HG03565 (cell line): Measurements from ENCODE around the gene MEIS3.
"Not testable (repeated sequence)": the region's sequence is repeated elsewhere in the genome, so short reads cannot be mapped to it uniquely, and the experiment has no call there.

Experiments
- ATAC-seq: cut with Tn5 transposase; IDR thresholded peaks from one replicate; pipeline ENCODE4 v1.9.1; 2021; ENCODE audit warnings: mild to moderate bottlenecking, moderate library complexity; ENCODE audit not compliant: unreplicated experiment

Gene MEIS3

GRCh38 chr19:47417107-47417745 is 2.1 kb downstream of the MEIS3 start:
- no peak for ATAC-seq

- no peak for ATAC-seq
Observed at GRCh38 chr19:47416643-47416985, 2.7 kb downstream of the MEIS3 start.

GRCh38 chr19:47415953-47416642 is 3.2 kb downstream of the MEIS3 start:
- no peak for ATAC-seq

- ATAC-seq: no peak
Observed at GRCh38 chr19:47414469-47414868, 4.9 kb downstream of the MEIS3 start.

GRCh38 chr19:47413941-47414340 is 5.4 kb downstream of the MEIS3 start:
- no peak for ATAC-seq

GRCh38 chr19:47411696-47412095 is 7.6 kb downstream of the MEIS3 start:
- ATAC-seq: not testable (repeated sequence)

- ATAC-seq: no peak
Observed at GRCh38 chr19:47411101-47411500, 8.2 kb downstream of the MEIS3 start.

- ATAC-seq: no peak
Observed at GRCh38 chr19:47408156-47408938, 11.0 kb downstream of the MEIS3 start.

- ATAC-seq: no peak
Observed at GRCh38 chr19:47407417-47407774, 11.9 kb downstream of the MEIS3 start.

GRCh38 chr19:47406711-47407416 is 12.5 kb downstream of the MEIS3 start:
- ATAC-seq: no peak

- no peak for ATAC-seq
Observed at GRCh38 chr19:47405854-47406417, 13.4 kb downstream of the MEIS3 start.

- no peak for ATAC-seq
Observed at GRCh38 chr19:47405197-47405550, 14.2 kb downstream of the MEIS3 start.

GRCh38 chr19:47404334-47405196 is 14.8 kb downstream of the MEIS3 start:
- no peak for ATAC-seq

- ATAC-seq: no peak
Observed at GRCh38 chr19:47402504-47402903, 16.8 kb downstream of the MEIS3 start.

- no peak for ATAC-seq
Observed at GRCh38 chr19:47398707-47399597, 20.4 kb downstream of the MEIS3 start.

- no peak for ATAC-seq
Observed at GRCh38 chr19:47391510-47392223, 27.7 kb downstream of the MEIS3 start.

- no peak for ATAC-seq
Observed at GRCh38 chr19:47390533-47391488, 28.5 kb downstream of the MEIS3 start.

GRCh38 chr19:47389150-47389556 is 30.2 kb downstream of the MEIS3 start:
- no peak for ATAC-seq
